ENCODE results near the gene SMYD3. TPM values are rescaled to one million over a fixed set of nuclear protein-coding genes. Genes with fewer than 3 reads are reported as not detected.

SMYD3 gene
- total and polyA plus RNA-seq, 2 of the 13 experiments (the other 11 are each of a cell fraction or from before 2014, with no cell fraction given) = 27.7 to 35.8 TPM

- 96% methylated on average over 4 of the region's 4 CpGs for WGBS (ENCODE audit: low lambda C conversion rate)
- H3K79me2 ChIP-seq (ENCODE audit: insufficient read depth, low read length) = no peaks in the 10 kb centered on the region
- TF ChIP-seq MAFF (IDR thresholded peaks at IDR 0.05; ENCODE audit: low read depth, low read length) (no peak), SMAD3 (CRISPR knock-in tag; IDR thresholded peaks at IDR 0.05) (no peak)
- FAIRE-seq (no peak), DNase-seq (ENCODE audit: low spot score) (no peak), ATAC-seq (no peak)
- in situ Hi-C loops (cut with HindIII; ENCODE audit: extremely low pct_ligation_motif_present, low pct_unique_long_range_greater_than_20kb) (no loop called here), intact Hi-C loops (cut with micrococcal nuclease; ENCODE audit: unreplicated experiment) (no loop called here)
- H3K27me3 ChIP-seq (ENCODE audit: control insufficient read depth in 1 of 2, insufficient read depth in 2 of 2, low read length in 2 of 2) = no peaks in the 10 kb centered on the region
- ChIA-PET POLR2A (no interaction called here), CTCF (ENCODE audit: low intra/inter-chr PET ratio, low total read pairs) (no interaction called here)
- no peak overlapping the region for H2AFZ ChIP-seq (ENCODE audit: low read length)
- BruUV-seq (replicated peaks) = no TSS peak
- no peak overlapping the region for H3K4me2 ChIP-seq (ENCODE audit: low read depth, low read length)
- no peak overlapping the region for H3K4me3 ChIP-seq (replicated peaks in 1 of 3; ENCODE audit: insufficient read depth in 1 of 3, low read depth in 2 of 3, low read length in 3 of 3)
- H3K9me3 ChIP-seq (ENCODE audit: low read length) = no peaks in the 10 kb centered on the region
- H3K4me1 ChIP-seq (ENCODE audit: insufficient read depth, low read length) = no peaks in the 10 kb centered on the region
- H3K36me3 ChIP-seq (replicated peaks in 1 of 2; ENCODE audit: control insufficient read depth in 1 of 2, insufficient read depth in 2 of 2, low read length in 2 of 2) = no peaks in the 10 kb centered on the region
- H4K20me1 ChIP-seq (ENCODE audit: insufficient read depth, low read length) = no peaks in the 10 kb centered on the region
- H3K9ac ChIP-seq (ENCODE audit: insufficient read depth, low read depth, low read length) = no peak overlapping the region
- H3K27ac ChIP-seq (ENCODE audit: extremely low read length, insufficient read depth, low read length) = no peak overlapping the region
These were observed 189.6 kb downstream of the SMYD3 start for GRCh38 chr1:246317332-246318035.

GRCh38 chr1:246311461-246311860 is 195.6 kb downstream of the SMYD3 start:
- H3K36me3 ChIP-seq (replicated peaks in 1 of 2; ENCODE audit: control insufficient read depth in 1 of 2, insufficient read depth in 2 of 2, low read length in 2 of 2) = no peaks in the 10 kb centered on the region
- FAIRE-seq (no peak), ATAC-seq (no peak), DNase-seq (ENCODE audit: low spot score) (no peak)
- H3K4me2 ChIP-seq (ENCODE audit: low read depth, low read length) = no peak overlapping the region
- no peaks in the 10 kb centered on the region for H3K27me3 ChIP-seq (ENCODE audit: control insufficient read depth in 1 of 2, insufficient read depth in 2 of 2, low read length in 2 of 2)
- H2AFZ ChIP-seq (ENCODE audit: low read length) = no peak overlapping the region
- H3K9ac ChIP-seq (ENCODE audit: insufficient read depth, low read depth, low read length) = no peak overlapping the region
- no peak overlapping the region for H3K4me3 ChIP-seq (replicated peaks in 1 of 3; ENCODE audit: insufficient read depth in 1 of 3, low read depth in 2 of 3, low read length in 3 of 3)
- H4K20me1 ChIP-seq (ENCODE audit: insufficient read depth, low read length) = no peaks in the 10 kb centered on the region
- intact Hi-C loops (cut with micrococcal nuclease; ENCODE audit: unreplicated experiment) (no loop called here), in situ Hi-C loops (cut with HindIII; ENCODE audit: extremely low pct_ligation_motif_present, low pct_unique_long_range_greater_than_20kb) (no loop called here)
- TF ChIP-seq KAT2B (IDR thresholded peaks at IDR 0.05; ENCODE audit: borderline replicate concordance, low read depth, low read length) (no peak), MAF1 (CRISPR knock-in tag; IDR thresholded peaks at IDR 0.05; ENCODE audit: borderline replicate concordance) (no peak), ZNF256 (CRISPR knock-in tag; conservative IDR thresholded peaks at IDR 0.05) (no peak), CREBL2 (CRISPR knock-in tag; IDR thresholded peaks at IDR 0.05; ENCODE audit: borderline replicate concordance) (no peak), NCOA1 (CRISPR knock-in tag; IDR thresholded peaks at IDR 0.05) (no peak), PHF5A (CRISPR knock-in tag; IDR thresholded peaks at IDR 0.05; ENCODE audit: low read depth, unreplicated experiment) (no peak), NFRKB (IDR thresholded peaks at IDR 0.05) (no peak), FUBP1 (CRISPR knock-in tag; IDR thresholded peaks at IDR 0.05; ENCODE audit: borderline replicate concordance) (no peak), ZNF225 (CRISPR knock-in tag; IDR thresholded peaks at IDR 0.05) (no peak), HNRNPL (IDR thresholded peaks at IDR 0.05; ENCODE audit: low read depth, low read length) (no peak), FOXO4 (CRISPR knock-in tag; conservative IDR thresholded peaks at IDR 0.05) (no peak)
- TF ChIP-seq, protein P1, sequence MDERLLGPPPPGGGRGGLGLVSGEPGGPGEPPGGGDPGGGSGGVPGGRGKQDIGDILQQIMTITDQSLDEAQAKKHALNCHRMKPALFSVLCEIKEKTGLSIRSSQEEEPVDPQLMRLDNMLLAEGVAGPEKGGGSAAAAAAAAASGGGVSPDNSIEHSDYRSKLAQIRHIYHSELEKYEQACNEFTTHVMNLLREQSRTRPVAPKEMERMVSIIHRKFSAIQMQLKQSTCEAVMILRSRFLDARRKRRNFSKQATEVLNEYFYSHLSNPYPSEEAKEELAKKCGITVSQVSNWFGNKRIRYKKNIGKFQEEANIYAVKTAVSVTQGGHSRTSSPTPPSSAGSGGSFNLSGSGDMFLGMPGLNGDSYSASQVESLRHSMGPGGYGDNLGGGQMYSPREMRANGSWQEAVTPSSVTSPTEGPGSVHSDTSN (CRISPR knock-in tag; IDR thresholded peaks at IDR 0.05) = no peak
- ChIA-PET POLR2A (no interaction called here), CTCF (ENCODE audit: low intra/inter-chr PET ratio, low total read pairs) (no interaction called here)
- H3K4me1 ChIP-seq (ENCODE audit: insufficient read depth, low read length) = no peaks in the 10 kb centered on the region
- WGBS (ENCODE audit: low lambda C conversion rate) = 98% methylated on average over 13 of the region's 13 CpGs
- no peaks in the 10 kb centered on the region for H3K9me3 ChIP-seq (ENCODE audit: low read length)
- H3K79me2 ChIP-seq (ENCODE audit: insufficient read depth, low read length) = no peaks in the 10 kb centered on the region
- no TSS peak for BruUV-seq (replicated peaks)
- H3K27ac ChIP-seq (ENCODE audit: extremely low read length, insufficient read depth, low read length) = no peak overlapping the region
